Measurements from ENCODE around the gene TMEM91. TPM values are rescaled to one million over a fixed set of nuclear protein-coding genes. Genes with fewer than 3 reads are reported as not detected.

The TMEM91 gene
- total and polyA plus RNA-seq, 9 of the 15 experiments (the other 6 are each of a cell fraction or from before 2014, with no cell fraction given): 1.2 to 5.2 (median 2.7) TPM

DNA sequence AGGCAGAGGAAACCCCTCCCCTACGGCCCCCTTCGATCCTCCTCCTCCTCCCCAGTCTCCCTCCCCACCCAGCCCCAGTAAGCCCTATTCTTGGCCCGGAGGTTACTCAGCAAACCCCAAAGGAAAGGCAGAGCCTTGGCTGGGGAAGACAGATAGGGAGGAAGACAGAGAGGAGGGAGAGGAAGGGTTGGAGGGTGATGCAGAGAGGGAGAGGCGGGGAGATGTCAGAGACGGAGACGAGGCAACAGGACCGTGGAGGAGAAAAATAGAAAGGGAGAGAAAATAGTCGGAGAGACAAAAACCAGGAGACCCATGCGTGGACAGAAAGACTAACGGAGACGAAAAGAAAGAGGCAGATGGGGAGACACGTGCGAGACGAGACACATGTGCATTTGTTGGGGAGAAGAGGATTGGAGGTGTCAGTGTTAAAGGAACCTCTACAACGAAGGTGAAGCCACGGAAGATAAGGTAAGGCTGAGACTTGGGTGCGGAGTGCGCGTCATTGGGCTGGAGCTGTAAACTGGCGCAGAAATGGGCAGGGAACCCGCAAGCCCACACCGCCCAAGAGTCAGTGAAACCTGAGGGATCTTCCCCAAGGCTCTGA lies 25.5 kb upstream of the TMEM91 start (continued):
- TF ChIP-seq CTCFL (IDR thresholded peaks at IDR 0.05; ENCODE audit: borderline replicate concordance, insufficient read depth, low read depth, low read length, poor library complexity, severe bottlenecking) (no peak), PHF8 (IDR thresholded peaks at IDR 0.05; ENCODE audit: borderline replicate concordance, low read length) (no peak; the same call in 1 of the 2 replicates), ZNF175 (CRISPR knock-in tag; IDR thresholded peaks at IDR 0.05; ENCODE audit: low read depth) (no peak), KDM1A (IDR thresholded peaks at IDR 0.05) (peak; percentile 41 to 53; a peak in 2 of 4 replicates), ZNF263 (CRISPR knock-in tag; IDR thresholded peaks at IDR 0.05; ENCODE audit: borderline replicate concordance) (peak; percentile 93), HIVEP1 (CRISPR knock-in tag; IDR thresholded peaks at IDR 0.05) (no peak), EZH2 (IDR thresholded peaks at IDR 0.05; ENCODE audit: borderline replicate concordance, low read depth, low read length) (no peak), IRF2 (CRISPR knock-in tag; IDR thresholded peaks at IDR 0.05) (no peak), C11orf30 (IDR thresholded peaks at IDR 0.05; ENCODE audit: low read depth) (no peak), RBM39 (optimal IDR thresholded peaks at IDR 0.05; ENCODE audit: low read depth, low read length) (peak; percentile 34), CREB1 (IDR thresholded peaks at IDR 0.05) (no peak), CREB1 (CRISPR knock-in tag; IDR thresholded peaks at IDR 0.05) (no peak), EHMT2 (IDR thresholded peaks at IDR 0.05) (peak; percentile 48; the same call in 1 of the 2 replicates), ZBTB11 (CRISPR knock-in tag; IDR thresholded peaks at IDR 0.05) (peak in 1 of 3 experiments; percentile 46; a peak in 1 of 6 replicates), HMG20A (CRISPR knock-in tag; conservative IDR thresholded peaks at IDR 0.05) (no peak), ZNF280A (IDR thresholded peaks at IDR 0.05; ENCODE audit: low read depth, partially characterized antibody) (no peak), HMGN3 (IDR thresholded peaks at IDR 0.05; ENCODE audit: borderline replicate concordance, extremely low read depth, insufficient read length, low read depth, low read length) (no peak), FOS (IDR thresholded peaks at IDR 0.05; ENCODE audit: extremely low read depth, insufficient read length) (no peak), TOE1 (IDR thresholded peaks at IDR 0.05; ENCODE audit: borderline replicate concordance) (peak; percentile 71), TOE1 (CRISPR knock-in tag; IDR thresholded peaks at IDR 0.05; ENCODE audit: borderline replicate concordance, low read depth) (no peak), SAFB (IDR thresholded peaks at IDR 0.05; ENCODE audit: borderline replicate concordance, low read depth, low read length) (no peak)

Data from K562 (cell line).